Measurements from ENCODE around the gene UXS1.
A peak's percentile ranks its signal among the peaks of the same experiment; 100 is the strongest.

The UXS1 gene

GRCh38 chr2:106187273-106187891 is 6.7 kb downstream of the UXS1 start:
- no peak for DNase-seq

DNA sequence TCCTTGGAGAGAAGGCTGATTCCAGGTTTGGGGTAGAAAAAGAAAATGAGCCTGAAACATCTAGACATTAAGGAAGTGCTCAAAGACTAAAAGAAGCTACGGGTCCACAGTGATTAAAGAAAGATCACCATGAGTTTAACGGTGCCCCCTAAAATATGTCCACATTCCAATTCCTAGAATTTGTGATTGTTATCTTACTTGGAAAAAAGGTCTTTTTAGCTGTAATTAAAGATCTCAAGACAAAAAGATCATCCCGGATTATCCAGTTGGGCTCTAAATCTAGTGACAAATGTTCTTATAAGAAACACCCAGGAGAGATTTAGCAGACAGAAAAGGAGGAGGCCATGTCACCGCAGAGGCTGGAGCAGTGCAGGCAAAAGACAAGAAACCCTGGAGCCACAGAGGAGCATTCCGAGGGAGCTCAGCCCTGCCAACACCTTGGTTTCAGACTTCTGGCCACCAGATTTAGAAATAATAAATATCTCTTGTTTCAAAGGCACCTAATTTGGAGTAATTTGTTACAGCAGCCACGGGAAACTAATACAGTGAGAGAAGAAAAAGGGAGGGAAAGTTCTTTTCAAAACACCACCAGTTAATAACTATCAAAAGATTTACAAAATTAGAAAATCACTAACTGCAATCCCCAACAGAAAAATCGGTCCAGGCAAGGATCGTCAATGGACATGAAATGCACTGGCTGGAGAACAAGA is 8.5 kb downstream of the UXS1 start:
- DNase-seq, result peak; percentile 42

DNA sequence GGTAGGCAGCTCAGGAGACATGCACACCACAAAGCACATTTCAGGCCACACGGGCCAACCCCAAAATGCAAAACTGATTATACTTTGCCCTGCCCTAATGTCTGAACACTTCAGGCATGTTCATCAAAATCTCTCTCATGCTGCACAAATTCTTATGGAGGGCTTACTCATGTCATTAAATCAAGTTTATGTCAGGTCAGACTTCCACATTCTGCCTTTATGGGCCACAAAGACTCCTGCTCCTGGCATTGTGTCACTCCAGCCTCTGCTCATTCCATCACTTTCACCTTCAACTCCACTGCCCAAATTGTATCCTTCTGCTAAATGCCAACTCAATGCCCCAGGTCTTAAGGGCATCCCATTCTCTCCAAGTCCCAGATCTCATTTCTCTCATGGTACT is 9.2 kb downstream of the UXS1 start:
- DNase-seq, result no peak

- DNase-seq, result no peak
These were observed 9.7 kb downstream of the UXS1 start for GRCh38 chr2:106184394-106184793.

DNA sequence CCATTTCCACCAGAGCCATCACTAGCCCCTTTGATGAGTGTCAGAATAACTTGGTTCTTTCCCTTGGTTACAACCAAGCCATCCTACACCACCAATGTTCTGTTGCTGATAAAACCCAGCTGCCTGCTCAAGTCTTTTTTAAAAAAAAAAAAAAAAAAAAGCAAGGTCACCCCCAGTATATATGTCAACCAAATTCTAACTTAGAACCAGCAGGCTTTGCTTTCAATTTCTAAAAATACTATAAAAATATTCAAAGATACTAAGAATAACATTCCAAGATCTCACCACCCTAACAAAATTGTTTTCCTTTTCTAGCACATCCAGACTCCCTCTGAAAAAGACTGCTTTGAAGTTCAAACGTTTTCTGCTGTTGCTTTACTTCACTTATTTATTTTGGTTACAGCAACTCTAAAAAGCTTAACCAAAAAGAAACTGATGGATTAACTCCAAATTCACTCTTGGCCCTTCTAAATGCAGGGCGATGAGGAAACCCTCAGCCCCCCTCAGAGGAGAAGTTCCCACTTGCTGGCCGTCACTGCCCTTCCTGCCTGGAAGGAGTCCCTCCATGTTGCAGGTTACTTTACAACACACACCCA is 10.9 kb downstream of the UXS1 start:
- DNase-seq, result peak; percentile 64

DNA sequence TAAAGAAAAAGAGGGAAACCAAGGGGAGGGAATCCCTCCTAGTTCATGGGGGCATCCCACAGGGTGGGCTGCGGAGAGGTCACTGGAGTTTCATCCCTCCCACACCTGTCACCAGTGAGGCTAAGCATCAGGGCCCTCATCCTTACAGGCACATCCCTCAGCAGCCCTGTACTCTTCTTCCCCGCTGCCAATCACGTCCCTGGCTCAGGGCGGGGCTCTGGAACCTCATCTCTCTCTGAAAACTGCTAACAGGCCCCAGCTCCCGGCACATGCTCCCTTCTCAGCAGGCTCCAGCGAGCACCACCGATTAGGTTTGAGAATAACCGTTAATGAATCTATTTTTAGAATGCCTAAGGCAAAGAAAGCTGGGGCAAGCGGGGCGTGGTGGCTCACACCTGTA is 13.0 kb downstream of the UXS1 start:
- DNase-seq, result no peak

- DNase-seq, result no peak
These were observed 13.5 kb downstream of the UXS1 start for GRCh38 chr2:106180602-106181001.

- DNase-seq, result peak; percentile 68
These were observed 15.4 kb downstream of the UXS1 start for GRCh38 chr2:106178716-106179115.

DNA sequence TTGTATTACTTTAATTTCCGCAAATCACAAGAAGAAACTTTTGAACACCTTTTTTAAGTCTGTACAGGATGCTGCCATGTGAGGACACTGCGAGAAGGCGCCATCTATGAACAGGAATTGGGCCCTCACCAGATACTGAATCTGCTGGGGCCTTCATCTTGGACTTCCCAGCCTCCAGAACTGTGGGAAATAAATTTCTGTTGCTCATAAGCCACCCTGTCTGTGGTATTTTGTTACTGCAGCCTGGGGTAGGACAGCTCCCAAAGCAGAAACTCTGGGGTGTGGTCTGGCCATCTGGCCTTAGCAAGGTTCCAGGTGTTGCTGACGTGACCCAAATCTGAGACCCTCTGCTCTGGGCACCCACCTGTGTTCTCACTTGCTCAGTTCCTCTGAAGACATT is 16.5 kb downstream of the UXS1 start:
- no peak for DNase-seq

- DNase-seq, result peak; percentile 37
These were observed 17.5 kb downstream of the UXS1 start for GRCh38 chr2:106176446-106177099.

DNA sequence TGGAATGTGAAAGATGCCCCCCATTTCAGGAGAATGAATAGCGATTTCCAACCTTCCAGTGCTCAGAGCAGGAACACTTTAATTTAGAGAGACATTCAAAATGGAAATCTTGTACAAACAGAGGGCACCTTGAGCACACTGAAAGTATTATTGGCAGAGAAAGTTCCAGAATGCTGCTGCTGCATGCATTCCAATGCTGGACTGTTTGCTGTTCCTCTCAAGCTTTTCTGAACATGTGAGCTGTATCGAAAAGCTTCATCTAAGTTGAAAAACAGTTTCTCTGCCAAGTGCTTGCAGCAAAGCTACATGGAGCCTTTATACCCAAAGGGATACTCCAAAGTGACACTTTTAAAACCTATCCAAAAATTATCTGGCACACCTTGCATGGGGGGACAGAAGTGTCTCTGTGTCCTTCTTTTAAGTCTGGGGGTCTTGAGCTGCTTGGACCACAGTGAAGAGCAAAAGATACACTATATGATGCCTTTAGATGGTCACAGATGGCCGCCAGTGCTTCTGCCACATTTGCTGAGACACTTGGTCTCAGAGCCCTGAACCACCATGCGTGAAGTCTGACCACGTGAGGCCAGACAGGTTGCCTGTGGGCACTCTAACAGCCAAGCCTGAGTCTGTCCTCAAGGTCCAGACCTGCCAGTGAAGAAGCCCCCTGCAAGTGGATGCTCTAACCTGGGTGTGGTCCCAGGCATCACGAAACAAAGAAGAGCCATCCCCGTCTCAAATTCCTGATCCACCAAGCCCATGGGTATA is 18.8 kb downstream of the UXS1 start:
- no peak for DNase-seq

GRCh38 chr2:106174056-106174455 is 20.0 kb downstream of the UXS1 start:
- DNase-seq, result no peak

GRCh38 chr2:106172649-106173048 is 21.5 kb downstream of the UXS1 start:
- no peak for DNase-seq

DNA sequence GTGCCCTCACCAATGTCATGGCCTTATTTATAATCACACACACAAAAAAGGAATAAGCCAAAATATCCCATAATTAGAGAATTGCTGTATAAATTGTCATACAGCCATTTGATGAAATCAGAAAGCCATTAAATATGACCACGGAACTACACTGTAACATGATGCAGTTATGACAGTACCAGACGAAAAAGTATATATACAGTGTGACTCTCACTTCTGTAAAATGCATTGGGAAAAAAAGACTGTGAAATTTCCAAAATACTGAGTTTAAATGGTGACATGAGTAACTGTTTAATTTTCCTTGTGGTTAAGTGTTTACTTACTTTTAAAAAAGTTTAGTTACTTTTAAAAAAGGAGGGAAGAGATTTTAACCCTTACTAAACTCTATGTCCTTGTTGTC is 25.4 kb downstream of the UXS1 start:
- DNase-seq, result no peak

- no peak for DNase-seq
These were observed 27.0 kb downstream of the UXS1 start for GRCh38 chr2:106167067-106167466.

- no peak for DNase-seq
These were observed 28.5 kb downstream of the UXS1 start for GRCh38 chr2:106165561-106165960.

DNA sequence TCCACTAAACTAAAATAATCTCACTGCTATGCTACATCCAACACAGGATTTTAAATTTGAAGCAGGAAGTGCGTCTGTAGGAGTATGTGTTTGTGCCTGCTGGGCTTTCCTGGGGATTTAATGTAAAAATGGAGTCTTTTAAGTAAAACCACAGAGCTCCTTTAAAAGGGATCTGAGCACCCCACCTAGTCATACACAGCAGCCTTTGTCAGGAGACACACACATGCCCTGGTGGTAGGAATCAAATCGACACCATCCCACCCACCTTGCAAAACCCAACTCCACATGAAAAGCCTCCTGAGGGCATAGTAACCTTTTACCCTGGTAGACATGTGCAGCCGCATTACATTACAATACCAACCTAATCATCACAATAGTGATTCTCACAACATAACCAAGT is 29.1 kb downstream of the UXS1 start:
- DNase-seq, result no peak

DNA sequence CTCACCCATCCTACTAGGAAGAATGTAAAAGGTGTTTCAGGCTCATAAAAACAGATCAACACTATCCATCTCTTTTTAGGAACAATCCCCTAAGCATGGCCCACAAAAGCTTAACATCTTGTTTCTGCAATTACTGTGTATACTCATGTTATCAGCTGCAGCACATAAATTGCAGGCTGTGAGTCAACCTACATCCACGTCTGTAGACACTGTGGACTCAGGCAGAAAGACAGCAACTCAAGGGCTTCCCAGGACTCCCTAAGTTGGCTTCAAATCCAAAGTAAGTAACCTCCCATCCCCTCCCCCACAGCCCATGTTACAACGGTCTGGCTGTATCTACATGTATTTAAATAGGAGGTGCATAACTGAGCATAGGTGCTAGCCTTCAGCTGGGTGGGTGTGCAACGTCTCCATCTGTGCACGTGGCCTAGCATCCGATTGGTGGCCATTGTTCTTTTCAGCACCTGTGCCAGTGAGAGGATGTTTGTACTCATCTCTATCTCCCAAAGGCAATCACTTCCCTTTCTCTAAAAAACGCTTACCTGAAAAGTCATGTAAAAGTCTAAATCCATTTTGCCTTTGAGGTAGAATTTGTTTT is 30.1 kb downstream of the UXS1 start:
- DNase-seq, result no peak

DNA sequence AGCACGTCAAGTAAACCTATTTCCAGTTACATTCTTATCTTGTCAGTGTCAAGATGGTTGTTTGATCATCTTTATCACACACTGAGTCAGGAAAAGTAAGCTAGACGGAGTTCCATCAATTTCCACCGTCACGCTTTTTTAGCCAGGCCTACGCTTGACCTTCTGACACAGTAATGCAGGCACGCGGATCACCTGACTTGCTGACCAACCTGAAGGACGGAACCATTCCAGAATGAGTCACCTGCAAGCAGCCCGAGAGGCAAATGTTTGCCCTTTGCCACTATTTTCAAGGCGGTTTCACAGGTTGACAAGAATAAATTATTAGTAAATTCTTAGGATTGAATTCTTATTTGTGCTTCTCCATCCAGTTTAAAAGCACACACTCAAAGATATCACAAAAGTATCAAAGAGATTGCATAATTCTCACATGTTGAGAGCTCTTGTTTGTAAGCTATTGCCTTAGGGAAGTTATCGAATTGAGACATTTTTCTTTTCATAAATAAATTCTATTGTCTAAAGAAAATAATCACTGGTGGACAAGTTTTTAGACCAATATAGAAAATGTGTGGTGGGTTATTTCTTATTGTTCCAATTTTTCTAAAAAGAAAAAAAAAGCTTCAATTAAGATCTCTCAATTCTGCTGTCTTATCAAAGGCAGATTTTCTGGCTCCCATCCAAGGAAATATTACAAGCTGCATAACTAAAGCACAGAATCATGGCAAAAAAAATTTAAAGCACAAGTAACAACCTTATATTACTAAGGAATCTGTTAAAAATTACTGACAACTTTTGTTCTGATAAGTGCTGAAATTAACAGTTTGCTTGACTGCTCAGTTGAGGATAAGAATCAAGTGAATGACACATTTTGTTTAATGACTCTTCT is 31.9 kb downstream of the UXS1 start:
- peak; percentile 49 for DNase-seq

DNA sequence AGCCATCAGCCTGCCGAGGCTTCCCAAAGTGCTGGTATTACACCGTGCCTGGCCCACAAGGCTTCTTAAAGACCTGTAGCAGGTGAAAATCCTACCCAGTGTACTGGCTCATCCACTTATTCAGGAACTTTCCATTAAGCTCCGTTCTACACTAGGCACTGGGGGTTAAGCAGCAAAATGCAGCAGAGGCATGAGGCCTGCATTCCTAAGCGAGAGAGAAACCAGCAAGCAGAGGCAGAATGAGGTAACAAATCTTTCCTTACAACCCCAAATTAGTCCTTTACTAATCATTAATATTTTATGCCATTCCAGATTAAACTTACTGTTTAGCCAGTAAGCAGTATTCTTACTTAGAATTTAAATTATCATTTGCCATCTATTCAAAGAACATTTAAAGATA is 32.8 kb downstream of the UXS1 start:
- DNase-seq, result no peak

GRCh38 chr2:106160786-106161261 is 33.3 kb downstream of the UXS1 start:
- peak; percentile 29 for DNase-seq
